OCI-LY1 (cell line): ENCODE measurements around the gene EXD2.
"Not testable (repeated sequence)": the region's sequence is repeated elsewhere in the genome, so short reads cannot be mapped to it uniquely, and the experiment has no call there.

Experiments
- EZH2 ChIP-seq: fragments of 200-600 bp; sonication (generic), shearing (Covaris generic); IDR thresholded peaks from 2 replicates; pipeline ENCODE4 v1.8.0; 2017; ENCODE audit warnings: borderline replicate concordance, mixed run types, mild to moderate bottlenecking, antibody characterized with exemption, low read length, moderate library complexity, mixed read lengths
- TF ChIP-seq, protein P1 (sequence below): fragments of 200-600 bp; sonication (generic), shearing (Covaris generic); IDR thresholded peaks from 2 replicates; pipeline ENCODE4 v1.5.1; 2017; ENCODE audit warnings: mild to moderate bottlenecking, antibody characterized with exemption, low read length, moderate library complexity, mixed read lengths

DNA sequence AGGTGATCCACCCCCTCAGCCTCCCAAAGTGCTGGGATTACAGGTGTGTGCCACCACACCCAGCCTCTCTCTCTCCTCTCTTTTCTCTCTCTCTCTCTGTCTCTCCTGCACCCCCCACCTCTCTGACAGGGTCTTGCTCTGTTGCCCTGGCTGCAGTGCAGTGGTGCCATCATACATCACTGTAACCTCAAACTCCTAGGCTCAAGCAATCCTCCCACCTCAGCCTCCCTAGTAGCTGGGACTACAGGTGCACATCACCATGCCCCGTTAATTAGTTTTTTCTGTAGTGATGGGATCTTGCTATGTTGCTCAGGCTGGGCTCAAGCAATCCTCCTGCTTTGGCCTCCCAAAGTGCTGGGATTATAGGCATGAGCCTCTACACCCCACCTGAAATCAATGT, 8.7 kb upstream of the EXD2 start:
- not testable (repeated sequence) for TF ChIP-seq EZH2
- TF ChIP-seq, protein P1, sequence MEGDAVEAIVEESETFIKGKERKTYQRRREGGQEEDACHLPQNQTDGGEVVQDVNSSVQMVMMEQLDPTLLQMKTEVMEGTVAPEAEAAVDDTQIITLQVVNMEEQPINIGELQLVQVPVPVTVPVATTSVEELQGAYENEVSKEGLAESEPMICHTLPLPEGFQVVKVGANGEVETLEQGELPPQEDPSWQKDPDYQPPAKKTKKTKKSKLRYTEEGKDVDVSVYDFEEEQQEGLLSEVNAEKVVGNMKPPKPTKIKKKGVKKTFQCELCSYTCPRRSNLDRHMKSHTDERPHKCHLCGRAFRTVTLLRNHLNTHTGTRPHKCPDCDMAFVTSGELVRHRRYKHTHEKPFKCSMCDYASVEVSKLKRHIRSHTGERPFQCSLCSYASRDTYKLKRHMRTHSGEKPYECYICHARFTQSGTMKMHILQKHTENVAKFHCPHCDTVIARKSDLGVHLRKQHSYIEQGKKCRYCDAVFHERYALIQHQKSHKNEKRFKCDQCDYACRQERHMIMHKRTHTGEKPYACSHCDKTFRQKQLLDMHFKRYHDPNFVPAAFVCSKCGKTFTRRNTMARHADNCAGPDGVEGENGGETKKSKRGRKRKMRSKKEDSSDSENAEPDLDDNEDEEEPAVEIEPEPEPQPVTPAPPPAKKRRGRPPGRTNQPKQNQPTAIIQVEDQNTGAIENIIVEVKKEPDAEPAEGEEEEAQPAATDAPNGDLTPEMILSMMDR: not testable (repeated sequence)
